Panc1 (cell line): ENCODE results near the gene TMEM63C. TPM values are rescaled to one million over a fixed set of nuclear protein-coding genes. Genes with fewer than 3 reads are reported as not detected.

Source experiments
- ATAC-seq: fragments of 200-7000 bp; cut with Tn5 transposase; 2 replicates; pipeline ENCODE4 v1.9.1; 2020; ENCODE audit warnings: mild to moderate bottlenecking, moderate library complexity
- BruUV-seq: library from RNA; stranded (reverse); fragments of 400-500 nt; replicated peaks from 2 replicates; lab custom pipeline; 2021; lab: Mats Ljungman, UMichigan
- CTCF ChIA-PET: fragments of 300-600 bp; sonication (Branson Sonifier 250); formaldehyde crosslinking; loops from one replicate; lab custom pipeline; 2022; ENCODE audit warnings: antibody characterized with exemption; lab: Charles Lee
- POLR2A ChIA-PET: fragments of 300-600 bp; sonication (Branson Sonifier 250); formaldehyde crosslinking; loops from one replicate; lab custom pipeline; 2022; ENCODE audit warnings: antibody characterized with exemption; lab: Charles Lee
- DNase-seq: peaks from one replicate; pipeline ENCODE4 v3.0.0-alpha.2; 2010; ENCODE audit warnings: low read depth, low spot score
- H3K27ac ChIP-seq: 2 replicates; pipeline ENCODE4 v1.5.1; 2011; ENCODE audit warnings: mild to moderate bottlenecking, low read length, inconsistent platforms
- H3K27me3 ChIP-seq: fragments of 200-500 bp; sonication (Bioruptor generic); 2 replicates; pipeline ENCODE4 v1.6.0; 2014; ENCODE audit warnings: low read length, inconsistent platforms; ENCODE audit not compliant: control insufficient read depth, insufficient read depth
- H3K36me3 ChIP-seq: fragments of 200-500 bp; sonication (Bioruptor generic); 2 replicates; pipeline ENCODE4 v1.5.1; 2014; ENCODE audit warnings: inconsistent platforms, mild to moderate bottlenecking, low read length, moderate library complexity; ENCODE audit not compliant: control insufficient read depth, insufficient read depth
- H3K4me1 ChIP-seq: 2 replicates; pipeline ENCODE4 v1.5.1; 2011; ENCODE audit warnings: inconsistent platforms, mild to moderate bottlenecking, low read length, moderate library complexity; ENCODE audit not compliant: control insufficient read depth, insufficient read depth
- H3K4me3 ChIP-seq, 2 experiments: 2 replicates each; pipeline ENCODE4 v1.5.1; 2011 to 2012; ENCODE audit warnings: low read depth in 2 of 2, low read length in 2 of 2, mild to moderate bottlenecking in 2 of 2, inconsistent platforms in 1 of 2, moderate library complexity in 1 of 2
- H3K9me3 ChIP-seq: fragments of 200-500 bp; sonication (Bioruptor generic); 2 replicates; pipeline ENCODE4 v1.5.1; 2014; ENCODE audit warnings: low read depth, mild to moderate bottlenecking, inconsistent platforms, low read length, moderate library complexity; ENCODE audit not compliant: control insufficient read depth, insufficient read depth
- POLR2AphosphoS5 ChIP-seq: IDR thresholded peaks from 2 replicates; pipeline ENCODE4 v1.6.1; 2012; ENCODE audit warnings: mild to moderate bottlenecking, low read depth, low read length, moderate library complexity
- SIN3A ChIP-seq: IDR thresholded peaks from 2 replicates; pipeline ENCODE4 v1.6.1; 2012; ENCODE audit warnings: low read depth, mild to moderate bottlenecking, low read length, moderate library complexity, borderline replicate concordance; ENCODE audit not compliant: insufficient read depth
- TCF7L2 ChIP-seq: IDR thresholded peaks from 2 replicates; pipeline ENCODE4 v1.6.1; 2011; ENCODE audit warnings: mild to moderate bottlenecking, low read depth, low read length, inconsistent platforms
- in situ Hi-C: cut with HindIII; loops from 2 replicates; pipeline ENCODE4 v1.10.0; 2016; ENCODE audit warnings: low sequenced_read_pairs, low pct_unique_long_range_greater_than_20kb
- intact Hi-C: fragments of 100-400 bp; cut with micrococcal nuclease; formaldehyde crosslinking; loops from one replicate; pipeline ENCODE4 v1.10.0; 2022; ENCODE audit not compliant: unreplicated experiment
- total RNA-seq: library from RNA; stranded (reverse); gene quantifications from one replicate; pipeline ENCODE4 v1.2.1, GENCODE V29; 2021; ENCODE audit not compliant: unreplicated experiment
- TF ChIP-seq, protein P1 (sequence below), 2 experiments: IDR thresholded peaks; 2 replicates each; pipeline ENCODE4 v1.6.1; 2011 to 2012; ENCODE audit warnings: low read depth in 2 of 2, control low read depth in 1 of 2, low read length in 1 of 2, mild to moderate bottlenecking in 1 of 2, moderate library complexity in 1 of 2; ENCODE audit not compliant: insufficient read depth in 1 of 2
- TF ChIP-seq, protein P2 (sequence below): fragments of 450-650 bp; IDR thresholded peaks from 2 replicates; pipeline ENCODE4 v1.5.1; 2017; ENCODE audit warnings: mild to moderate bottlenecking

Gene TMEM63C
- total RNA-seq, 1 experiment from 2014 or later: 2.4 TPM

DNA sequence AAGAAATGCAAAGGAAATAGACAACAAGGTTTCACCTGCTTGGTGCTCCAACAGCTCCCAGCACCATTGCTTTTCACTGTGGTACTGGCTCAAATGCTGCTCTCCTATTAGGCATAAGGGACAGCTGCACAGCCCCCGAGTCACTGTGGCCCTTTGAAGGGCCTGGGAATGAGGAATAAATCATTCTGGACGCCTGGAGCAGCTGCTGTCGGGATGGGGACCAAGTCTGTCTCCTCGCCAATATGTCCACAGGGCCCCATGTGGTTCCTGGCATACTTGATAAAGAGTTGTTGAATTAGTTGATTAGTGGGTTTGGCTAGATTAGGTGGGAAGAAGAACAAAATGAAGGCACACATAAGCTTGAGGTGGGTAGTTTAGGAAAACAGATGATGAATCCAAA is 102.5 kb downstream of the TMEM63C start:
- Histone ChIP-seq H3K4me3 (no peak overlapping the region), H3K4me1 (no peaks in the 10 kb centered on the region), H3K27ac (no peak overlapping the region), H3K36me3 (peaks cover 8% of the 10 kb centered on the region; the same call in 1 of the 2 replicates), H3K27me3 (no peaks in the 10 kb centered on the region), H3K9me3 (no peaks in the 10 kb centered on the region)
- no TSS peak for BruUV-seq
- POLR2A ChIA-PET: no interaction called here
- in situ Hi-C loops: no loop called here
- ATAC-seq: no peak
- no peak for TF ChIP-seq SIN3A
- TF ChIP-seq TCF7L2: no peak
- TF ChIP-seq, protein P1, sequence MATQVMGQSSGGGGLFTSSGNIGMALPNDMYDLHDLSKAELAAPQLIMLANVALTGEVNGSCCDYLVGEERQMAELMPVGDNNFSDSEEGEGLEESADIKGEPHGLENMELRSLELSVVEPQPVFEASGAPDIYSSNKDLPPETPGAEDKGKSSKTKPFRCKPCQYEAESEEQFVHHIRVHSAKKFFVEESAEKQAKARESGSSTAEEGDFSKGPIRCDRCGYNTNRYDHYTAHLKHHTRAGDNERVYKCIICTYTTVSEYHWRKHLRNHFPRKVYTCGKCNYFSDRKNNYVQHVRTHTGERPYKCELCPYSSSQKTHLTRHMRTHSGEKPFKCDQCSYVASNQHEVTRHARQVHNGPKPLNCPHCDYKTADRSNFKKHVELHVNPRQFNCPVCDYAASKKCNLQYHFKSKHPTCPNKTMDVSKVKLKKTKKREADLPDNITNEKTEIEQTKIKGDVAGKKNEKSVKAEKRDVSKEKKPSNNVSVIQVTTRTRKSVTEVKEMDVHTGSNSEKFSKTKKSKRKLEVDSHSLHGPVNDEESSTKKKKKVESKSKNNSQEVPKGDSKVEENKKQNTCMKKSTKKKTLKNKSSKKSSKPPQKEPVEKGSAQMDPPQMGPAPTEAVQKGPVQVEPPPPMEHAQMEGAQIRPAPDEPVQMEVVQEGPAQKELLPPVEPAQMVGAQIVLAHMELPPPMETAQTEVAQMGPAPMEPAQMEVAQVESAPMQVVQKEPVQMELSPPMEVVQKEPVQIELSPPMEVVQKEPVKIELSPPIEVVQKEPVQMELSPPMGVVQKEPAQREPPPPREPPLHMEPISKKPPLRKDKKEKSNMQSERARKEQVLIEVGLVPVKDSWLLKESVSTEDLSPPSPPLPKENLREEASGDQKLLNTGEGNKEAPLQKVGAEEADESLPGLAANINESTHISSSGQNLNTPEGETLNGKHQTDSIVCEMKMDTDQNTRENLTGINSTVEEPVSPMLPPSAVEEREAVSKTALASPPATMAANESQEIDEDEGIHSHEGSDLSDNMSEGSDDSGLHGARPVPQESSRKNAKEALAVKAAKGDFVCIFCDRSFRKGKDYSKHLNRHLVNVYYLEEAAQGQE (IDR thresholded peaks at IDR 0.05; ENCODE audit: insufficient read depth in 1 of 2, low read depth in 2 of 2, low read length in 1 of 2): no peak
- TF ChIP-seq POLR2AphosphoS5: no peak
- TF ChIP-seq, protein P2, sequence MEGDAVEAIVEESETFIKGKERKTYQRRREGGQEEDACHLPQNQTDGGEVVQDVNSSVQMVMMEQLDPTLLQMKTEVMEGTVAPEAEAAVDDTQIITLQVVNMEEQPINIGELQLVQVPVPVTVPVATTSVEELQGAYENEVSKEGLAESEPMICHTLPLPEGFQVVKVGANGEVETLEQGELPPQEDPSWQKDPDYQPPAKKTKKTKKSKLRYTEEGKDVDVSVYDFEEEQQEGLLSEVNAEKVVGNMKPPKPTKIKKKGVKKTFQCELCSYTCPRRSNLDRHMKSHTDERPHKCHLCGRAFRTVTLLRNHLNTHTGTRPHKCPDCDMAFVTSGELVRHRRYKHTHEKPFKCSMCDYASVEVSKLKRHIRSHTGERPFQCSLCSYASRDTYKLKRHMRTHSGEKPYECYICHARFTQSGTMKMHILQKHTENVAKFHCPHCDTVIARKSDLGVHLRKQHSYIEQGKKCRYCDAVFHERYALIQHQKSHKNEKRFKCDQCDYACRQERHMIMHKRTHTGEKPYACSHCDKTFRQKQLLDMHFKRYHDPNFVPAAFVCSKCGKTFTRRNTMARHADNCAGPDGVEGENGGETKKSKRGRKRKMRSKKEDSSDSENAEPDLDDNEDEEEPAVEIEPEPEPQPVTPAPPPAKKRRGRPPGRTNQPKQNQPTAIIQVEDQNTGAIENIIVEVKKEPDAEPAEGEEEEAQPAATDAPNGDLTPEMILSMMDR: no peak
- no peak for DNase-seq
- CTCF ChIA-PET: no interaction called here
- intact Hi-C loops: no loop called here

DNA sequence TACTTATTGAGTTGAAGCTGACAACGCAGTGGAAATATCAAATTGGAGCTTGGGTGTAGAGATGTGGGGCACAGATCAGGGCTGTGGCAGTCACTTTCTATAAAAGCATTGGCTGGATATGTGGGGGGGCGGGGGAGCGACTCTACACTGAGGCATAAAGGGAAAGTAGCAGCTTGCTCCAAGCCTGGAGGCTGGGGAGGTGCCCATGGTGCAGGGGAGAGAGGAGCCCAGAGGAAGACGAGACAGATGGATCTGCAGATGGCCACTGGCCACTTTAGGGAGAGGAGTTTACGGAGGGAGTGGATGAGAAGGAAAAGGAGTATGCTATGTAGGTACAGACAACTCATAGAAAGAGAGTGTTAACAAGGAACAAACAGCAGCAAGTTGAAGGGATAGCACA is 102.9 kb downstream of the TMEM63C start:
- Histone ChIP-seq H3K36me3 (peaks cover 8% of the 10 kb centered on the region; the same call in 1 of the 2 replicates), H3K4me1 (no peaks in the 10 kb centered on the region), H3K4me3 (no peak overlapping the region), H3K9me3 (no peaks in the 10 kb centered on the region), H3K27ac (no peak overlapping the region), H3K27me3 (no peaks in the 10 kb centered on the region)
- no peak for DNase-seq
- ChIA-PET CTCF (no interaction called here), POLR2A (no interaction called here)
- intact Hi-C loops (no loop called here), in situ Hi-C loops (no loop called here)
- BruUV-seq: no TSS peak
- ATAC-seq: no peak
- TF ChIP-seq POLR2AphosphoS5: no peak
- TF ChIP-seq, protein P1 (IDR thresholded peaks at IDR 0.05; ENCODE audit: insufficient read depth in 1 of 2, low read depth in 2 of 2, low read length in 1 of 2): no peak
- TF ChIP-seq TCF7L2: no peak
- TF ChIP-seq, protein P2: no peak
- TF ChIP-seq SIN3A: no peak
